ENCODE data around the gene NCBP2L. TPM values are rescaled to one million over a fixed set of nuclear protein-coding genes. Genes with fewer than 3 reads are reported as not detected.

The NCBP2L gene
- total RNA-seq (2014; rRNA removed): 0.17 TPM in 1 of 2 replicates, not detected in the other
- not detected for polyA plus RNA-seq (2012)

DNA sequence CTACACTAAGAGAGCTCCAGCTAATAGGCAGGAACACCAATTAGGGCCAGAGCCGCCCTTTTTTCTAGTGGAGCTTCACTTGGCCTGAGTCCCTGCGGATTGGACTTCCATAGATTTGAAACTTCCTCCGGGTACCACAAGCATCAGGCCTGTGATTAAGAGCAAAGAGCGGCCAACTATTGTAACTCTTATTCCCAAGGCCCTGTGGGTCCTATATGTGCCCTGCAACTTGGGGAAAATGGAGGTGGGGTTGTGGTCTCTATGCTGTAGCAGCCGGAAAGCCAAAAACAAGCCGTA lies at the start of gene NCBP2L:
TSS of gene NCBP2L (plus strand) at position 198 of the 297 bp plus-strand sequence. CDS start 16,488 bp downstream, outside the sequence.
- DNase-seq (ENCODE audit: low read depth): no peak

DNA sequence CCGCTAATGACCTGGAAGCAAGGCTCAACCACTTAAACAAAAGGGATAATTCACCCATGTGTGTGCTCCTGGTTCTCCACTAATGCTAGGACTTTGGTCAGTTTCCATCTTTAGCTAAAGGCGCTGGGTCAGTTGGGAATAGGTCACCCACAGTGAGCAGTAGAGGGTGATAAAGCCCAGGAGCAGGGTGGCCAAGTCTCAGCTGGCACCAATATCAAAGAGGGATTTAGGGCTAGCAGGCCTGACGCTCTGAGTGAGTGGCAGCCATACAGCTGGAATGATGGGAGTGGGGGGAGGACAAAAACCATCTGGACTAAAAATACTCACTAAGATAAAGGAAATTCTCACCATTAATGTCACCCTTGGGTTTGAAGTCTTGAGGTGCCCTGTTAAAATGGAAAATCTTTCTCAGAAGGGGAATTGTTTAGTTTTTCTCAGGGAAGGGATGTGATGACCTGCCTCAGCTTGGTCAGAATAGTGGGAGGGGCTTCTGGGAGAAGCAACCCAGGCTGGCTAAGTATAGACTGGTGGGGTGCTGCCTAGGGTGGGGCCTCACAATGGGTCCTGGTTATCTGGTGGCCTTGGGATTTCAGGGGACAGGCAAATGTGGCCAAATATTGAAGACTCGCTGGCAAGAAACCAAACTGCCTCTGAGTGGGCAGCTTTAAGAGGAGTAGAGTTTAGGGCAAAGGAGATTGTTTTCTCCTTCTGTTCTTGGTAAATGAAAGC lies 49.0 kb upstream of the NCBP2L start:
- no peak for DNase-seq (ENCODE audit: low read depth)

DNA sequence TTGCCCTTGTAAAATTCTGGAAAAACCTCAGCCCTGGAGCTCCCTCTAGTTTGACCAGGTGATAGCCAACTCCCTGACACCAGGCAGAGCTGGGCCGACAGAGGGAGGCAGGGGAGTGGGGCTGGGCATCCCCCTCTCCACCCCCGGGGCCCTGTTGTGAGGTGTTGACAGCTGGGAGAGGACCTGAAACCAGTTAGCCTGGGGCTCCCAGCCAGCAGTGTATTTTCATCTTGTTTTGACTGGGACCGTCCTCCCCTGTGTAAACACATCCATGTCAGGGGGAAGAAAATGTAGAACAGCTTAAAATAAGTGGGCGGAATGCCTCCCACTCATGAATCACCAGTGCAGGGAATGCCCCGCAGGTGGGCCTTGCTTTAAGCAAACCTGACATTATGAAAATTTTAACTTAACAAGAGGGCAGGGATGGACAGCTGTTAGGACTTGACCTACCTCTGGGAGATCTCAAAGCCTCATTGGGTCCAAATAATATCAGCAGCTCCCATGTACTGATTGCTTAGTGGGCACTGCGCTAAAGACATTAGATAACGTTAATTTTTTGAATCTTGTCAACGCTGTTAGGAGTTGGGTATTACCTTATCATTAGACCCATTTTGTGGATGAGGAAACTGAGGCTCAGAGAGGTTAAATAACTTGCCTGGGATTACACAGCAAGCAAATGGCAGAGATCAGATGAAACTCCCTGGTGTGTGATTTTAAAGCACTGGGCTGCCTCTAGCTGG lies 47.8 kb upstream of the NCBP2L start:
- DNase-seq (ENCODE audit: low read depth): peak; percentile 21

DNA sequence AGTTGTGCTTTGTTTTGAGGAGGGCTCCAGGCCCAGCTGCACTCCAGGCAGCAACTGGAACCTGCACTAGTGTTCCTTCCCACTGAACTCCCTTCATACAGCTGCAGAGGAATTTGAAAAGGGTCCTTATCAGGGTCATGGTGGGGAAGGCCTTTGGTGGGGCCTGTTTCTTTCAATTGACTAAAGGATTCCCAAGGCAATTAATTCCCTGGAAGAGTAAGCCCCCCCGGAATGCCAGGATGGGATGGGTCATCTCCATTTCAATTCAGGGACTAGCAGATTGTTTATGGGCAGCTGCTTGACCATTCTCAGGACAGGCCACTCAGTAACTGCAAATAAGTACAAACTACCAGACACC lies 47.3 kb upstream of the NCBP2L start:
- DNase-seq (ENCODE audit: low read depth): no peak

DNA sequence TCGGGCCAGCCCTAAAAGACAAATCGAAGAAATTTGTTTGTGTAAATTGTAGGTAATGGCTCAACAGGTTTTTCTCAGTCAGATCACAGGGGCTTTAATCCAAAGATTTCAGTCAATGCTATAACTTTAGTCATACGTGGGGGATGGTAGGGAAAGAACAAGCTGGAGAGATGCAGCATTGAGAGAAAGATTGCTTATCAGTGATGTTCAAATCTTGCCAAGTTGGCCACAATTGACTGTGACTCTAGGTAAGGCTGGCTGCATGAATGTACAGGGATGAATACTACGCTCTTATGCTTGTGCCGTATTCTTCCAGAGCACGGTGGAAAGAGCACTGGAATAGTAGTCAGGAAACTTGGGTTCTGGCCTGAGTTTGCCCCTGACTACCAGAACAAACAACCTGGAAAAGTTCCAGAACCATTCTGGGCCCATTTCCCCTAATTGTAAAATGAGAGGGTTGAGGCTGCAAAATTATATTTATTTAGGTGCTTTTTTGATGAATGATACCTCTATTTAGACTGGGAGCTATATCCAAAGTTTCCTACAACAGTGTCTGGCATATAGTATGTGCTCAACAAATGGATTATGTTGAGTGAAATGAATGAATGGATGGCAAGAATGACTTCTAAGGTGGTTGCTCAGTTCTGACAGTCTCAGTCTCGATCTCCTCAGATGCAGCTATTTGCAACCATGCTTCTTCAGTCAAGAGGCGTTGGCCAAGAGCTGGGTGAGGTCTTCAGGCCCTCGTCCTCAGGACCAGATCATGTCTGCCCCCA lies 46.4 kb upstream of the NCBP2L start:
- no peak for DNase-seq (ENCODE audit: low read depth)

DNA sequence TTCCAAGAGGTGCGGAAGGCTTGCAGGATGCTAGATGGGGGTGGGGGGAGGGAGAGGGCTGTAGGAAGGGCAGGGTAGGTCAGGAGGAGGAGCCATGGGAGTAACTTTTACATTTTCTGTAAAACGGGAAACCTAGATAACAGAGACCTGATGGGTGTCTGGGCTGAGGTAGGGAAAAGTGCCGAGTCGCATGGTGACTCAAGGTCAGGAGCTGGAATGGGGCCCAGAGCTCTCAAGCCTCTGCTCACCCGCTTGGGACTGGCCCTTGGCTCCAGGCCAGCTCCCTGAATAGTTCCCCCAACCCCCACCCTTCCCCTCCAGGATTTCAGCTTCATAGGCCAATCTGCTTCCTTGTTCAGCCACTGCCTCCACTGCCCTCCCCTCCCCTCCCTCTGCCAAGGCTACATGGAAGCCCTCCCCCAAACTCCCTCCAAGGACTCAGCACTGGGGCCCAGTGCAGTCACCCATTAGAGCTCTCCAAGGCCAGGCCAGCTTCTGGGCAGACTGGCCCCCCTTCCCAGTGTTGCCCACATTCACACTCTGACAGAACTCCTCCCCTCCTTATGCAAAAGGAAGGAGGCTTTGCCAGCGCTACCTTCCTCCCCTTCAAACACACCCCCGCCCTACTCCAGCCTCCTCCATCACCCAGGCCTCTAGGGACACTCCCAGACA lies 45.6 kb upstream of the NCBP2L start:
- peak; percentile 80 for DNase-seq (ENCODE audit: low read depth)

DNA sequence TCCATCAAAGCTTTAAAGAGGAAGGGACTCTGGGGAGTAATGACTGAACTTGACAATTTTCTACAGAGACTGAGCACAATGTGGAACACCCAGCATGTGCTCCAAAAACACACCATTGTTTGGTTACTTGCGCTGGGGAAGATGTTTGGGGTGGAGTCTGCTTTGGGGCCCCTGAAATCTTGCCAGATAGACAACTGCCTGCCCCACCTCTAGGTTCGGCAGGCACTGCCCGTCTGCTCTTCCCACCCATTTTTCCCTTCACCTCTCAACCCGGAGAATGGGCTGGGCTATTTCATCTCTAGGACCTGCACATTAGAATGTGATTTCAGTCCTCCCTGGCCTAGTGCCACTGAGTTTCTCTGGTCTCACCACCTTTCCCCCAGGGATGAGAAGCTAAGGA lies 43.8 kb upstream of the NCBP2L start:
- no peak for DNase-seq (ENCODE audit: low read depth)

DNA sequence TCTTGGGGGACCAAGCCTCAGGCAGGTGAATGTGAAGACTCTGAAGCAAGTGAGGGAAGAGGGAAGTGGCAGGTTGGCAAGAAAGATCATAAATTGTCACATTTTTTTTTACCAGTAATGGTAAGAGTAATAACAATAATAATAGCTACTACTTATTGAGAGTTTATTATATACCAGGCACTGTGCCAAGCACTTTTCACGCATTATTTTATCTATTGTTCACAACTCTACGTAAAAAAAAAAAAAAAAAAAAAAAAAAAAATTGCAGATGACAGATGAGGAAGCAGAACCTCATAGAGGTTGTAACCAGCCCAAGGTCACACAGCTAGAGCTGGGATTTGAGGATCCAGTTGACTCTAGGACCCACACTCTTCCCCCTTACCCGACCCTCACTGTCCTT lies 42.9 kb upstream of the NCBP2L start:
- DNase-seq (ENCODE audit: low read depth): no peak

DNA sequence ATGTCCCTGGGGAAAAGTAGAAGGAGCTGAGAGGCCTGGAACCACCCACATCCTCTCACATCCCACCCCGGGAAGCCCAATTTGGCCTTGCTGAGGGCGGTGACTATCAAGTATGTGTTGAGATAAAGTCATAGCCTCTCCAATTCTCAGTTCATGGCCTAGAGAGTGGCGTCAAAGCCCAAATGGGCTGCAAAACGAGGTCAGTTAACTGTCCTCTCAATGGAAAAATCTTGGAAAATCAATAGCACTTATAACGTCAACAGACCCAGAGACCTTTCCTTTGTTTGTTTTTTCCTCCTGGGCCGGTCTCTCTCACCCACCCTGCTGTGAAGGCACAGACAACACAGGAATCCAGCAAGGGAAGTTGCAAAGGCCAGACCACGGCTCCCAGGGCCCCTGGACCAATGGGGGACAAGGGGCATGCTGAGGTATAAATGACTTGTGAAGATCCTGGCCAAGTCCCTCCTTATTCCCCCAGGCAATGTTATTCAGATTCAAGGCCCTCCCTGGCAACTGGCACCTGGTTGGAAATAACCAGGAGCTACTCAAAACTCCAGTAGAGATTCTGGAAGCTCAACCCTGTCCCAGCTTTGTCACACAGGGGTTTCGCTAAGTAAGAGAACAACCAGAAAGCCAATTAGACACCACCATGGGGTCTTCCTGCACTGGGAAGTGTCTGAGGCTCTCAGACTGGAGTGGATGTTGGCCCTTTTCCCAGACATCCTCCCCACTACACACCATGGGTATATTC lies 40.6 kb upstream of the NCBP2L start:
- DNase-seq (ENCODE audit: low read depth): no peak

DNA sequence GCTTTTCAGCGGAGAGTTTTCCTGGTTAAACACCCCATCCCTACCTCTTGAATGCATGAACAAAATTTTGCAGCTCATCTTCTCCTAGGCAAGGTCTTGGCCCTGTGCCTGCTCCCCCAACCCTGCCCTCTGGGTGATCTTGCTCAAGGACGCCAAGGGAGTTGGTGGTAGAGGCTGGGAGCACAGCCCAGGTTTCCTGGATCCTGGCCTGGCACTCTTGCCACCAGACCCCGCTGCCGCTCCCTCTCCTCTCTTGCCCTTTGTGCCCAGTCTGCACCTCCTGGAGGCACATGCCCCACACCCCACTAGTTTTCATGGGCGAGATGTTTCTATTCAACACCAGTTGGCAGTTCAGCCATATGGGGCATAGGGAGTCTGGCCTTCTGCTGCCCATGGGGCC lies 39.3 kb upstream of the NCBP2L start:
- DNase-seq (ENCODE audit: low read depth): no peak

DNA sequence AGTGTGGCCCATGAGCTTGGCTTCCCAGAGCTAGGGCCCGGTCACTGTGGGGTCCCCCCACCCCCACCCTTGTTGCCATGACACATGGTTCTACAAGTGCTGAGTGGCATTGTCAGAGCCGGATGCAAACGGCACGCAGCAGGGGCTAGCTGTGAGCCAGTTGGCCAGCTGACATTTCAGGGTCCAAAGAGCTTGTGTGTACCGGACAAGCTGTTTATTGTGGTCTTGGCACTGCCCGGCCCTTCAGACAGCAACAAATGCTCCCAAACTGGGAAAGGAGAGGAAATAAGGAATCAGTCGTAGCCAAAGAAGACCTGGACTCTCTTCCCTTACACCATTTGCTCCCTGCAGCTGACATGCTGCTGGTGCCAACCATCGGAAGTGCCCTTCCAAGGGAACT lies 38.8 kb upstream of the NCBP2L start:
- DNase-seq (ENCODE audit: low read depth): peak; percentile 29

DNA sequence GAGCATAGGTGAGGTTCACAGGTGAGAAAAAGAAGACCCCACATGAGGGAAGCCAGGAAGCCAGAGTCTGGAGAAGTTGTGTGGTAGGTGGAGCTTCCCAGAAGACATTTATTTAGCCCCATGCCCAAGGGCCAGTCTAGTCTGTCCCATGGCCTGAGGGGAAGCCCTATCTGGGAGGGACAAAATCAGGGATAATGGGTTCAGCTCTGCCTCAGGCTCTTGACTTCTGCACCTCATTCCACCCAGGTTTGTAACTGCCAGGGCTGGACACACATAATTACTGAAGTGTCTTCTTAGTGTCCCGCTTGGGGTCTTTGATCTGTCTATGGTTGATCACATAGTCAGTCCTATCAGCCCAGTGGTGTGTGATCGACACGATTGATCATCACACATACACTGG lies 38.0 kb upstream of the NCBP2L start:
- no peak for DNase-seq (ENCODE audit: low read depth)

DNA sequence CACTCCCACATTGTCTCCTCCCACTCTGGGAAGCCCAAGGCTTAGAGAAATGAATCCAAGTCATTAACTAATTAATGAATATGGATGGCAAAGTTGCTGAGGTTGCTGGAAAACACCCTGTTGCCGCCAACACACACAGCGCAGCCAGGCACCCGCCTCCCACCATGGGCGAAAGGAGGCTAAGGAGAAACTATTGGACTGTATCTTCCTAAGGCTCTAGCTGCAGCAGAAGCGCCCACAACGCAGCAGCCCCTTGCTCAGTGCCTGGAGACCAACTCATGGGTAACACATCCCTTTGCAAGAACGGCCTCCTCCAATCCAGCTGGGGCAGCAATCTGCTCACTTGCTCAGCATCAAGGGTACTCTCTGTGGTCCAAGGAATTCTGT lies 36.1 kb upstream of the NCBP2L start:
- DNase-seq (ENCODE audit: low read depth): no peak

DNA sequence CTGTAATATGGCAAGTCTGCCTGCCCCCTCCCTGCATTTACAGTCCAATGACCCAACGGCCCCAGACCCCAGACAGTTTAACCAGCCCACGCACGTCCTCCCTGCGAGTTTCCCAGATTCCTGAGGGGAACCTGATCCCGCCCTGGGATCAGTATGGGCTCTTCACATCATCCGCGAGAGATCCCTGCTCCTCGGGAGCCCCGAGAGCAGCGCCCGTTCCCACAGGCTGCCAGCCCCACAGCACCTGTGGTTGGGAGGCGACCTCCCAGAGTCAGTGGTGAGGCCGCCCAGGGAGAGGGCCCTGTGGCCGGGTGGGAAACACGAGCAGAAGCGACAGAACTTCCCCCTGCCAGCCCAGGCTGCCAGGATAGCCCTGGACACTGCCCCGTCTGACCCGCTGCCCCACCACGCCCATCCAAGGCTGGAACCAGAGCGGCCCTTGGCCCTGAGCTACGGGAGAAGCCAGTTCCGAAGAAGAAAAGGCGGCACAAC lies 34.8 kb upstream of the NCBP2L start:
- peak; percentile 48 for DNase-seq (ENCODE audit: low read depth)

DNA sequence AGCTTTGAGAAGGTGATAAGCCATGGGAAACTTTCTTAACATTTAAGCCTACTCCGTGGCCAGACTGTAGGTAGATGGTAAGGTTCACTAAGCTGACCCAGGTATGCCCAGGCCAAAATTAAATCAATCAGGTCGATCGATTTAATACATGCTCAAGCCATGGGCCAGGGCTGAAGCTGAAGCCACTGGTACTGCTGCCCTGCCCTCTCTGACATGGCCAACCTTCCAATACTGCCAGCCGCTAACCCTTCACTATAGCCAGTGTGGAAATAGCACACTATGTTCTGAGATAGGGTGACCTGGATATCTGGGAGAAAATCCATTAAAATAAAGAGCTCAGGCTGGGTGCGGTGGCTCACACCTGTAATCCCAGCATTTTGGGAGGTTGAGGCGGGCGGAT lies 33.5 kb upstream of the NCBP2L start:
- no peak for DNase-seq (ENCODE audit: low read depth)

DNA sequence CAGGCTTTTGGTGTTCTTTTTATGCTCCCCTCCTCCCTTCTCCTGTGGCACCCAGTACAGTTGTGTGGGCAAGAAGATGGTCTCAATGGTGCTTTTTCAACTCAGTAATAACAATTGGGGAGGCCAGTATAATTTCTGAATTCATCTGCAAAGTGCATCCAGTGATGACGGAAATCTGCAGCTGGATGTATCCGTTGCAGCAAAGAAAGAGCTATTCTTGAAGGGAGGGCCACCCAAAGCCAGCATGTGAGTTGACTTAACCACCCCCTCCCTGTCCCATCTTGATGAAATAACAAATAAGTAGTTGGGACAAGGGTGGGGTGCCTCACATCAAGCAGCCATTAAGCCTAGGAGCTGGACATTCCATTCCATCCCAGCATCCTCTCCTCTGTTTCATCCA lies 32.7 kb upstream of the NCBP2L start:
- no peak for DNase-seq (ENCODE audit: low read depth)

DNA sequence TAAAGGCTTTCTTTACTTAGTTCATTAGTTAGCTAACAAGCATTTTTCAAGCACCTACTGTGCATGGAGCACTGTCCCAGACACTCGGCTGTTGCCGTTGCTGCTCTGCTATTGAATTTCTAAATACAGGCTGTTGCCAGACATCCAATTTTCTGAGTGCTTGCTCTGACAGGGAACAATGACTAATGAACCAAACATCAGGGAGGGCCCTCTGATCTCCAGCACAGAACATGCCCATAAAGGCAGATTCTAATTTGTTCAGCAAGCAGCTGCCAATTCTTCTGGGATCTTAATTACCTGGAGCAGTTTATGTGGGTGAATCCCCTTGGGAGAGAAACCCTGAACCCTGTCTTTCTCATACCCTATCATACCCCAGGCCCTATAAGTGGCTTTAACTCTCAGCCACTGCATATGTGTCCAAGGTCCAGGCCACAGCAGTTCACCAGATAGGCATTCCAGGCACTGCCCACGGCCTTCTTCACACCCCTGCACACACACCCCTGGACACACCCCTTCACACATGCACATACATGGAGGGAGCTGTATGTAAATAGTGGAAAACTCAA lies 29.9 kb upstream of the NCBP2L start:
- DNase-seq (ENCODE audit: low read depth): peak; percentile 83

DNA sequence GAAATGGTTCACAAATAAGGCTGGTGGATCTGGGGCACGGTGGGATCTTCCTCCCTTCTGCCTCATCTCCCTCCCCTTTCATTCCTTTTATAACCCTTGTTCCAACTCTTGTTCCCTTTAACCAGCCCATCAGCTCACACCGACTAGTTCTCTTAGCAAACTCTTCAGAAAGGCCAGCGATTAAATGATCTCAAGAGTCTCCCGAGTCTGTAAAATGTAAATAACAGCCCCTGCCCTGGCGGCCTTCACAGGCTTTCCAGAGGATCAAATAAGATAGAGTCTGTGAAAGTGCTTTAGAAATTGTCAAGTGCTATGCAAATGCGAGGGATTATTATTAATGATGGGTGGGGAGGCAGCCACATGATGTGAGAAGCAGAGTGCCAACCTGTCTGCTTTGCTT lies 29.0 kb upstream of the NCBP2L start:
- no peak for DNase-seq (ENCODE audit: low read depth)

DNA sequence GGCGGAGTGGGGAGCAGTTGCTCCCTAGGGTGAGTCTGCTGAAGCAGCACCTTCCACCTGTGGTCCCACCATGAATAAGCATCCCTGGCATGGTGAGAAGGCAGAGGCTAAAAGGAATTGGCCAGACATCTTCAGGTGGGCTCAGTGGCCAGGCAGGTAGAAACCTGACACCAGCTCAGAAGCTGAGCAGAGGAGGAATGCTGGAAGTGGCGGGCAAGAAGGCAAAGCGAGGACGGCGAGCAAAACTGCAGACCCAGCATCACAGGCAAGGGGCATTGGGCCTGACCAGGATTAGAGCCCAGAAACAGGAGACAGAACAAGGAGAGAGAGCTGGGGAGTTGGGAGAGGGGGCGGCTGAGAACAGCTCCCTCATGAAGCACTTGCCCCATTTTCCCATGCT lies 27.3 kb upstream of the NCBP2L start:
- no peak for DNase-seq (ENCODE audit: low read depth)

DNA sequence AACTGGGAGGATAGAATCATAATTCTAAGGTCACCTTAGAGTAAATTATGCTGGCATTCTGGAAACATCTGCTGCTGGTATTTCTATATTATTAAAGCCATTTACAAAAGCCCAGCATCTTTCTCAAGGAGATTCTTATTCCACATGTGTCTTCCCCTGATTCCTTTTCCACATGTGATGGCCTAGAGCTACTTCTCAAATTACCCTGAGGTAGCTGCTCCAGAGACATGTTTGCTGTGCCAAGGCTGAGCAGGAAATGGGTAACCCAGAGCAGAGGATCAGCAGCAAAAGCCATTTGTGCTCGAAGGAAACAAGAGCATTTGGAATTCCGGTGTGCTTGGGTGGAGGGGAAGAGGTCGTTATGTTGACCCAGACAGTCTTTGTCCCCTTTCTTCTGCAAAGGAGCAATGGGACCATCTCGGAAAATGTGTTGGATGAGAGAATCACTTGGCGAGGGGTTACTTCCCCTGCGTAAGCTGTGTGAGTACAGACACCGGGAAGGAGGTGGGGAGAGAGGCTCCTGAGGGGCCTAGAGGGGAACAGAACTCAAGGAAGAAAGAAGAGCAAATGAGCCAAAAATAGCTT lies 26.6 kb upstream of the NCBP2L start:
- DNase-seq (ENCODE audit: low read depth): no peak

DNA sequence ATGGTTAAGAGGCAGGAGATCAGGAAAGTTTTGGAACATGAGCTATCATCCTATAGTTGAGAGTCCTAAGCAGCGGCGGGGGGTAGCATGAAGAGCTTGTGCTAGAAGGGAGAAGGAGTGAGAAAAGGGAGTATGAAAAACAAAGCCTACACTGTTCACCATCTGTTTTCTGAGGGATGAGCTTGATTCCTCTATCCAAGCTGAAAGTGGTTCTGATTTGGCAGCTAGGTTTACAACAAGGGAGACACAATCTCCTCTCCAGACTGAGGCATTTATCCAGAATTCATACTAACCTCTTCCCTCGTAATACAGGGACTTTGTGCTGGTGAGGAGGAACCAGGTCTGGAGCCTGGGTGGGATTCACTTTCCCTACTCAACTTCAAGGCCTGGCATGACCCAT lies 25.5 kb upstream of the NCBP2L start:
- no peak for DNase-seq (ENCODE audit: low read depth)
